SK-N-SH treated with all-trans-retinoic acid at 6 μM for 48 hours (cell line): ENCODE measurements around the gene SLC25A48.

Experiments
- ARNTL ChIP-seq: fragments of 450-650 bp; formaldehyde crosslinking; IDR thresholded peaks from 2 replicates; pipeline ENCODE4 v1.5.0; 2020; ENCODE audit warnings: low read depth, mild to moderate bottlenecking, moderate library complexity, borderline replicate concordance
- ESRRG ChIP-seq: fragments of 250-450 bp; sonication (Bioruptor Pico); IDR thresholded peaks from 2 replicates; pipeline ENCODE4 v1.6.1; 2021; ENCODE audit warnings: mild to moderate bottlenecking
- GLIS3 ChIP-seq: fragments of 250-450 bp; sonication (Bioruptor Pico); IDR thresholded peaks from 2 replicates; pipeline ENCODE4 v1.5.0; 2020; ENCODE audit warnings: mild to moderate bottlenecking, moderate library complexity
- ISL1 ChIP-seq: fragments of 250-450 bp; sonication (Bioruptor Pico); IDR thresholded peaks from 2 replicates; pipeline ENCODE4 v2.1.2; 2022; ENCODE audit warnings: mild to moderate bottlenecking, moderate library complexity
- OSR1 ChIP-seq: fragments of 250-450 bp; sonication (Bioruptor Pico); IDR thresholded peaks from 2 replicates; pipeline ENCODE4 v1.8.0; 2022; ENCODE audit warnings: moderate library complexity, mild to moderate bottlenecking, inconsistent platforms
- PPARA ChIP-seq: fragments of 250-450 bp; sonication (Bioruptor Pico); IDR thresholded peaks from 2 replicates; pipeline ENCODE4 v1.5.0; 2020; ENCODE audit warnings: mild to moderate bottlenecking, borderline replicate concordance
- SNAI2 ChIP-seq: fragments of 250-450 bp; sonication (Bioruptor Pico); IDR thresholded peaks from 2 replicates; pipeline ENCODE4 v1.5.0; 2020; ENCODE audit warnings: mild to moderate bottlenecking, moderate library complexity
- ZC3H10 ChIP-seq: fragments of 250-450 bp; sonication (Bioruptor Pico); IDR thresholded peaks from 2 replicates; pipeline ENCODE4 v1.5.1; 2021; ENCODE audit warnings: mild to moderate bottlenecking, moderate library complexity
- ZFP3 ChIP-seq: fragments of 250-450 bp; sonication (Bioruptor Pico); IDR thresholded peaks from 2 replicates; pipeline ENCODE4 v1.5.0; 2020; ENCODE audit warnings: mild to moderate bottlenecking, moderate library complexity
- ZFP30 ChIP-seq: fragments of 450-650 bp; formaldehyde crosslinking; IDR thresholded peaks from 2 replicates; pipeline ENCODE4 v1.5.0; 2022; ENCODE audit warnings: mild to moderate bottlenecking, moderate library complexity
- ZNF70 ChIP-seq: fragments of 450-650 bp; formaldehyde crosslinking; IDR thresholded peaks from 2 replicates; pipeline ENCODE4 v1.5.0; 2020; ENCODE audit warnings: mild to moderate bottlenecking, moderate library complexity
- TF ChIP-seq, protein P1 (sequence below): fragments of 250-450 bp; sonication (Bioruptor Pico); IDR thresholded peaks from 2 replicates; pipeline ENCODE4 v1.8.0; 2021; ENCODE audit warnings: low read depth, mild to moderate bottlenecking, moderate library complexity, borderline replicate concordance
- TF ChIP-seq, protein P2 (sequence below): fragments of 250-450 bp; sonication (Bioruptor Pico); IDR thresholded peaks from 2 replicates; pipeline ENCODE4 v1.5.1; 2020; ENCODE audit warnings: low read depth, mild to moderate bottlenecking, moderate library complexity
- TF ChIP-seq, protein P3 (sequence below): fragments of 250-450 bp; sonication (Bioruptor Pico); IDR thresholded peaks from 2 replicates; pipeline ENCODE4 v1.5.1; 2021; ENCODE audit warnings: mild to moderate bottlenecking, moderate library complexity

DNA sequence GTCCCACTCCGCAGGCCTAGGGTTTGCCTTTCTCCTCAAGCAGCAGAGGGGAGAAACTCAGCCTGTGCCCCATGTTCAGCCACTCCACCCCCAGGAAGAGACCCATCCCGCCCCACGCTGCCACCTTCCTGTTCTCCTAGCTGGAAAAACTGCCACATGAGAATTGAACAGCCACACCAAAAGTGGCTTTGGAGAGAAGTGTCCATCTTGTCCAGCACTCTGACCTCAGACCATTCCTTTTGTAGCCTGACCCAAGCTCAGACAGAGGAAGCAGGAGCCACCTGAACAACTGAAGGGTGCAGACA is 8.3 kb upstream of the SLC25A48 start:
- TF ChIP-seq ZNF70 (no peak), SNAI2 (CRISPR knock-in tag) (no peak), GLIS3 (no peak), ZFP30 (CRISPR knock-in tag) (no peak), ISL1 (CRISPR knock-in tag) (no peak), PPARA (CRISPR knock-in tag) (no peak), OSR1 (no peak), ESRRG (CRISPR knock-in tag) (no peak), ARNTL (no peak), ZC3H10 (CRISPR knock-in tag) (no peak), ZFP3 (CRISPR knock-in tag) (no peak)
- TF ChIP-seq, protein P1, sequence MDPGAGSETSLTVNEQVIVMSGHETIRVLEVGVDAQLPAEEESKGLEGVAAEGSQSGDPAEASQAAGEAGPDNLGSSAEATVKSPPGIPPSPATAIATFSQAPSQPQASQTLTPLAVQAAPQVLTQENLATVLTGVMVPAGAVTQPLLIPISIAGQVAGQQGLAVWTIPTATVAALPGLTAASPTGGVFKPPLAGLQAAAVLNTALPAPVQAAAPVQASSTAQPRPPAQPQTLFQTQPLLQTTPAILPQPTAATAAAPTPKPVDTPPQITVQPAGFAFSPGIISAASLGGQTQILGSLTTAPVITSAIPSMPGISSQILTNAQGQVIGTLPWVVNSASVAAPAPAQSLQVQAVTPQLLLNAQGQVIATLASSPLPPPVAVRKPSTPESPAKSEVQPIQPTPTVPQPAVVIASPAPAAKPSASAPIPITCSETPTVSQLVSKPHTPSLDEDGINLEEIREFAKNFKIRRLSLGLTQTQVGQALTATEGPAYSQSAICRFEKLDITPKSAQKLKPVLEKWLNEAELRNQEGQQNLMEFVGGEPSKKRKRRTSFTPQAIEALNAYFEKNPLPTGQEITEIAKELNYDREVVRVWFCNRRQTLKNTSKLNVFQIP (CRISPR knock-in tag), result no peak
- TF ChIP-seq, protein P2, sequence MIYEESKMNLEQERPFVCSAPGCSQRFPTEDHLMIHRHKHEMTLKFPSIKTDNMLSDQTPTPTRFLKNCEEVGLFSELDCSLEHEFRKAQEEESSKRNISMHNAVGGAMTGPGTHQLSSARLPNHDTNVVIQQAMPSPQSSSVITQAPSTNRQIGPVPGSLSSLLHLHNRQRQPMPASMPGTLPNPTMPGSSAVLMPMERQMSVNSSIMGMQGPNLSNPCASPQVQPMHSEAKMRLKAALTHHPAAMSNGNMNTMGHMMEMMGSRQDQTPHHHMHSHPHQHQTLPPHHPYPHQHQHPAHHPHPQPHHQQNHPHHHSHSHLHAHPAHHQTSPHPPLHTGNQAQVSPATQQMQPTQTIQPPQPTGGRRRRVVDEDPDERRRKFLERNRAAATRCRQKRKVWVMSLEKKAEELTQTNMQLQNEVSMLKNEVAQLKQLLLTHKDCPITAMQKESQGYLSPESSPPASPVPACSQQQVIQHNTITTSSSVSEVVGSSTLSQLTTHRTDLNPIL (CRISPR knock-in tag), result no peak
- TF ChIP-seq, protein P3, sequence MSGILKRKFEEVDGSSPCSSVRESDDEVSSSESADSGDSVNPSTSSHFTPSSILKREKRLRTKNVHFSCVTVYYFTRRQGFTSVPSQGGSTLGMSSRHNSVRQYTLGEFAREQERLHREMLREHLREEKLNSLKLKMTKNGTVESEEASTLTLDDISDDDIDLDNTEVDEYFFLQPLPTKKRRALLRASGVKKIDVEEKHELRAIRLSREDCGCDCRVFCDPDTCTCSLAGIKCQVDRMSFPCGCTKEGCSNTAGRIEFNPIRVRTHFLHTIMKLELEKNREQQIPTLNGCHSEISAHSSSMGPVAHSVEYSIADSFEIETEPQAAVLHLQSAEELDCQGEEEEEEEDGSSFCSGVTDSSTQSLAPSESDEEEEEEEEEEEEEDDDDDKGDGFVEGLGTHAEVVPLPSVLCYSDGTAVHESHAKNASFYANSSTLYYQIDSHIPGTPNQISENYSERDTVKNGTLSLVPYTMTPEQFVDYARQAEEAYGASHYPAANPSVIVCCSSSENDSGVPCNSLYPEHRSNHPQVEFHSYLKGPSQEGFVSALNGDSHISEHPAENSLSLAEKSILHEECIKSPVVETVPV (CRISPR knock-in tag), result no peak
